CD4-positive, CD25-positive, alpha-beta regulatory T cell (primary cell): Measurements from ENCODE around the gene ARL3. TPM values are rescaled to one million over a fixed set of nuclear protein-coding genes. Genes with fewer than 3 reads are reported as not detected.

Source experiments
- ATAC-seq, 2 donors: fragments of 150-1000 bp; cut with Tn5 transposase; one replicate each; pipeline ENCODE4 v1.10.0; 2021; ENCODE audit warnings: low read depth in 2 of 2, moderate number of reproducible peaks in 2 of 2, moderate library complexity in 1 of 2
- DNase-seq, 3 donors: peaks; one replicate each; pipeline versions ENCODE4 v3.0.0 to v3.0.0-alpha.2; 2012 to 2022; ENCODE audit warnings: mixed read lengths in 1 of 3
- H3K27ac ChIP-seq: one replicate; pipeline ENCODE4 v1.7.0; 2013; ENCODE audit warnings: mild to moderate bottlenecking, low read length; ENCODE audit not compliant: insufficient read depth, poor library complexity, severe bottlenecking
- H3K27me3 ChIP-seq: one replicate; pipeline ENCODE4 v1.7.0; 2013; ENCODE audit warnings: low read length; ENCODE audit not compliant: control insufficient read depth, insufficient read depth
- H3K36me3 ChIP-seq: one replicate; pipeline ENCODE4 v1.7.0; 2013; ENCODE audit warnings: mild to moderate bottlenecking, low read length, moderate library complexity; ENCODE audit not compliant: control insufficient read depth, insufficient read depth
- H3K4me1 ChIP-seq: 2 replicates; pipeline ENCODE4 v1.7.0; 2013; ENCODE audit warnings: mild to moderate bottlenecking, low read length; ENCODE audit not compliant: insufficient read depth, control insufficient read depth, poor library complexity, severe bottlenecking
- H3K4me3 ChIP-seq: one replicate; pipeline ENCODE4 v1.7.0; 2013; ENCODE audit warnings: low read depth, mild to moderate bottlenecking, low read length, moderate library complexity
- H3K9me3 ChIP-seq, 2 experiments: 1 replicate in 1 of 2; 2 replicates in 1 of 2; pipeline ENCODE4 v1.7.0; 2013; ENCODE audit warnings: low read length in 2 of 2, mild to moderate bottlenecking in 1 of 2, moderate library complexity in 1 of 2; ENCODE audit not compliant: control insufficient read depth in 2 of 2
- H3K27ac Mint-ChIP-seq, 3 donors: one replicate each; pipeline ENCODE4 v1.8.0; 2020 to 2022; ENCODE audit warnings: mild to moderate bottlenecking in 3 of 3, mixed read lengths in 3 of 3, moderate library complexity in 2 of 3
- H3K27me3 Mint-ChIP-seq: one replicate; pipeline ENCODE4 v1.8.0; 2022; ENCODE audit warnings: mild to moderate bottlenecking, mixed read lengths
- H3K36me3 Mint-ChIP-seq: one replicate; pipeline ENCODE4 v1.8.0; 2020; ENCODE audit warnings: mixed read lengths
- H3K4me1 Mint-ChIP-seq, 4 donors: one replicate each; pipeline ENCODE4 v1.8.0; 2020 to 2022; ENCODE audit warnings: mixed read lengths in 4 of 4, mild to moderate bottlenecking in 1 of 4
- H3K4me3 Mint-ChIP-seq, 4 donors: one replicate each; pipeline ENCODE4 v1.8.0; 2020 to 2022; ENCODE audit warnings: mild to moderate bottlenecking in 4 of 4, mixed read lengths in 4 of 4, moderate library complexity in 3 of 4
- H3K9me3 Mint-ChIP-seq, 7 donors: one replicate each; pipeline ENCODE4 v1.8.0; 2020 to 2022; ENCODE audit warnings: mixed read lengths in 7 of 7, mild to moderate bottlenecking in 3 of 7, moderate library complexity in 2 of 7
- polyA plus RNA-seq, 4 donors: library from polyadenylated mRNA; unstranded; fragments of 300-500 nt; fragmentation: Illumina TruSeq; gene quantifications; one replicate each; pipeline ENCODE4 v1.2.3, GENCODE V29; 2021
- total RNA-seq: library from RNA; stranded (reverse); gene quantifications from one replicate; pipeline ENCODE4 v1.2.3, GENCODE V29; 2022

The ARL3 gene
- total and polyA plus RNA-seq, 5 donors from 2014 or later, result 2.0 to 3.3 (median 2.9) TPM

GRCh38 chr10:102729029-102730026 is 15.1 kb upstream of the ARL3 start:
- H3K36me3 Mint-ChIP-seq, result peaks cover 38% of the 10 kb centered on the region
- H3K9me3 Mint-ChIP-seq, result no peaks in the 10 kb centered on the region
- no peaks in the 10 kb centered on the region for H3K4me1 ChIP-seq
- ATAC-seq (peak in 1 of 2 donors; percentile 65), DNase-seq (peak; percentile 20 to 54 (median 26))
- H3K36me3 ChIP-seq, result peaks cover 33% of the 10 kb centered on the region
- no peaks in the 10 kb centered on the region for H3K27me3 Mint-ChIP-seq
- no peak overlapping the region for H3K27ac ChIP-seq
- H3K4me3 Mint-ChIP-seq, result peak overlapping the region in 2 of 4 donors; percentile 14 to 21
- no peaks in the 10 kb centered on the region for H3K9me3 ChIP-seq
- no peak overlapping the region for H3K4me3 ChIP-seq
- no peaks in the 10 kb centered on the region for H3K27me3 ChIP-seq
- peak overlapping the region in 1 of 3 donors; percentile 47 for H3K27ac Mint-ChIP-seq
- H3K4me1 Mint-ChIP-seq, result peaks cover 0 to 4% (median 2%) of the 10 kb centered on the region in 4 donors

- ATAC-seq (no peak), DNase-seq (no peak)
- Mint-ChIP-seq H3K36me3 (peaks cover 28% of the 10 kb centered on the region), H3K27ac (peak overlapping the region in 2 of 3 donors; percentile 52 to 68), H3K27me3 (no peaks in the 10 kb centered on the region), H3K4me3 (no peak overlapping the region), H3K4me1 (peaks cover 0 to 4% (median 2%) of the 10 kb centered on the region in 4 donors), H3K9me3 (peaks cover 0 to 3% (median 0%) of the 10 kb centered on the region in 7 donors)
- no peaks in the 10 kb centered on the region for H3K4me1 ChIP-seq
- H3K4me3 ChIP-seq, result no peak overlapping the region
- no peak overlapping the region for H3K27ac ChIP-seq
- H3K9me3 ChIP-seq, result no peaks in the 10 kb centered on the region
- no peaks in the 10 kb centered on the region for H3K27me3 ChIP-seq
- H3K36me3 ChIP-seq, result peaks cover 23% of the 10 kb centered on the region
Observed at GRCh38 chr10:102727037-102727818, 13.0 kb upstream of the ARL3 start.

- H3K9me3 Mint-ChIP-seq, result peaks cover 0 to 3% (median 0%) of the 10 kb centered on the region in 7 donors
- Histone ChIP-seq H3K27ac (no peak overlapping the region), H3K4me3 (no peak overlapping the region), H3K9me3 (no peaks in the 10 kb centered on the region), H3K27me3 (no peaks in the 10 kb centered on the region), H3K36me3 (peaks cover 19% of the 10 kb centered on the region), H3K4me1 (no peaks in the 10 kb centered on the region)
- H3K4me1 Mint-ChIP-seq, result peaks cover 6 to 10% (median 8%) of the 10 kb centered on the region in 4 donors
- no peak for ATAC-seq
- no peak overlapping the region for H3K4me3 Mint-ChIP-seq
- no peaks in the 10 kb centered on the region for H3K27me3 Mint-ChIP-seq
- DNase-seq, result no peak
- peaks cover 24% of the 10 kb centered on the region for H3K36me3 Mint-ChIP-seq
- H3K27ac Mint-ChIP-seq, result no peak overlapping the region
Observed at GRCh38 chr10:102726274-102726673, 12.1 kb upstream of the ARL3 start.

GRCh38 chr10:102723989-102724388 is 9.8 kb upstream of the ARL3 start:
- no peaks in the 10 kb centered on the region for H3K27me3 ChIP-seq
- DNase-seq (no peak), ATAC-seq (no peak)
- Mint-ChIP-seq H3K4me1 (peaks cover 11 to 17% (median 11%) of the 10 kb centered on the region in 4 donors), H3K36me3 (peaks cover 27% of the 10 kb centered on the region), H3K27ac (no peak overlapping the region), H3K4me3 (no peak overlapping the region), H3K9me3 (peaks cover 0 to 3% (median 0%) of the 10 kb centered on the region in 7 donors), H3K27me3 (no peaks in the 10 kb centered on the region)
- no peaks in the 10 kb centered on the region for H3K4me1 ChIP-seq
- no peaks in the 10 kb centered on the region for H3K9me3 ChIP-seq
- H3K4me3 ChIP-seq, result no peak overlapping the region
- H3K27ac ChIP-seq, result no peak overlapping the region
- H3K36me3 ChIP-seq, result peaks cover 14% of the 10 kb centered on the region

GRCh38 chr10:102721954-102722353 is 7.8 kb upstream of the ARL3 start:
- Mint-ChIP-seq H3K4me3 (no peak overlapping the region), H3K27me3 (no peaks in the 10 kb centered on the region), H3K36me3 (peaks cover 31% of the 10 kb centered on the region), H3K27ac (peak overlapping the region in 1 of 3 donors; percentile 91), H3K4me1 (peaks cover 18 to 26% (median 19%) of the 10 kb centered on the region in 4 donors), H3K9me3 (peaks cover 0 to 3% (median 0%) of the 10 kb centered on the region in 7 donors)
- ATAC-seq (no peak), DNase-seq (no peak)
- H3K27me3 ChIP-seq, result no peaks in the 10 kb centered on the region
- H3K4me1 ChIP-seq, result no peaks in the 10 kb centered on the region
- H3K9me3 ChIP-seq, result no peaks in the 10 kb centered on the region
- H3K4me3 ChIP-seq, result no peak overlapping the region
- H3K27ac ChIP-seq, result no peak overlapping the region
- peaks cover 7% of the 10 kb centered on the region for H3K36me3 ChIP-seq

- Histone ChIP-seq H3K4me1 (no peaks in the 10 kb centered on the region), H3K27ac (no peak overlapping the region)
- H3K27ac Mint-ChIP-seq, result peak overlapping the region in 1 of 3 donors; percentile 26
Observed at GRCh38 chr10:102720775-102721301, 6.6 kb upstream of the ARL3 start.

GRCh38 chr10:102720337-102720736 is 6.1 kb upstream of the ARL3 start:
- ATAC-seq, result no peak

More at GRCh38 chr10:102720775-102721301, 6.6 kb upstream of the ARL3 start:
- DNase-seq (no peak), ATAC-seq (no peak)
- no peaks in the 10 kb centered on the region for H3K27me3 ChIP-seq
- no peaks in the 10 kb centered on the region for H3K9me3 ChIP-seq
- H3K4me3 Mint-ChIP-seq, result no peak overlapping the region
- H3K36me3 ChIP-seq, result peaks cover 4% of the 10 kb centered on the region
- no peaks in the 10 kb centered on the region for H3K27me3 Mint-ChIP-seq
- peaks cover 19 to 35% (median 23%) of the 10 kb centered on the region in 4 donors for H3K4me1 Mint-ChIP-seq
- H3K36me3 Mint-ChIP-seq, result peaks cover 26% of the 10 kb centered on the region
- no peak overlapping the region for H3K4me3 ChIP-seq
- peaks cover 0 to 3% (median 0%) of the 10 kb centered on the region in 7 donors for H3K9me3 Mint-ChIP-seq

More at GRCh38 chr10:102720337-102720736, 6.1 kb upstream of the ARL3 start:
- Histone ChIP-seq H3K27ac (no peak overlapping the region), H3K9me3 (no peaks in the 10 kb centered on the region), H3K4me3 (no peak overlapping the region), H3K27me3 (no peaks in the 10 kb centered on the region), H3K36me3 (peaks cover 4% of the 10 kb centered on the region), H3K4me1 (peaks cover 2% of the 10 kb centered on the region)
- Mint-ChIP-seq H3K4me3 (no peak overlapping the region), H3K36me3 (peaks cover 26% of the 10 kb centered on the region), H3K9me3 (peaks cover 0 to 3% (median 0%) of the 10 kb centered on the region in 7 donors), H3K27me3 (no peaks in the 10 kb centered on the region), H3K4me1 (peaks cover 19 to 39% (median 26%) of the 10 kb centered on the region in 4 donors), H3K27ac (peak overlapping the region in 1 of 3 donors; percentile 26)
- DNase-seq, result no peak
